Measurements from ENCODE around the gene FYB2.

GRCh38 chr1:56780128-56780750, 39.0 kb downstream of the FYB2 start:
- TF ChIP-seq, protein P1, sequence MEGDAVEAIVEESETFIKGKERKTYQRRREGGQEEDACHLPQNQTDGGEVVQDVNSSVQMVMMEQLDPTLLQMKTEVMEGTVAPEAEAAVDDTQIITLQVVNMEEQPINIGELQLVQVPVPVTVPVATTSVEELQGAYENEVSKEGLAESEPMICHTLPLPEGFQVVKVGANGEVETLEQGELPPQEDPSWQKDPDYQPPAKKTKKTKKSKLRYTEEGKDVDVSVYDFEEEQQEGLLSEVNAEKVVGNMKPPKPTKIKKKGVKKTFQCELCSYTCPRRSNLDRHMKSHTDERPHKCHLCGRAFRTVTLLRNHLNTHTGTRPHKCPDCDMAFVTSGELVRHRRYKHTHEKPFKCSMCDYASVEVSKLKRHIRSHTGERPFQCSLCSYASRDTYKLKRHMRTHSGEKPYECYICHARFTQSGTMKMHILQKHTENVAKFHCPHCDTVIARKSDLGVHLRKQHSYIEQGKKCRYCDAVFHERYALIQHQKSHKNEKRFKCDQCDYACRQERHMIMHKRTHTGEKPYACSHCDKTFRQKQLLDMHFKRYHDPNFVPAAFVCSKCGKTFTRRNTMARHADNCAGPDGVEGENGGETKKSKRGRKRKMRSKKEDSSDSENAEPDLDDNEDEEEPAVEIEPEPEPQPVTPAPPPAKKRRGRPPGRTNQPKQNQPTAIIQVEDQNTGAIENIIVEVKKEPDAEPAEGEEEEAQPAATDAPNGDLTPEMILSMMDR (IDR thresholded peaks at IDR 0.05), result no peak
- TF ChIP-seq POLR2A (IDR thresholded peaks at IDR 0.05), result no peak
